Liver (tissue), 9 donors: Measurements from ENCODE around the gene C6orf120. TPM values are rescaled to one million over a fixed set of nuclear protein-coding genes. Genes with fewer than 3 reads are reported as not detected.
A peak's percentile ranks its signal among the peaks of the same experiment; 100 is the strongest.
"Not testable (repeated sequence)": the region's sequence is repeated elsewhere in the genome, so short reads cannot be mapped to it uniquely, and the experiment has no call there.

Experiments used
- DNase-seq: peaks from one replicate; pipeline ENCODE4 v3.0.0-alpha.2; 2017; ENCODE audit warnings: low spot score
- H3K27ac ChIP-seq, 2 donors: one replicate each; pipeline ENCODE4 v1.7.0; 2013; ENCODE audit warnings: inconsistent platforms in 2 of 2, low read length in 2 of 2, control low read depth in 1 of 2, low read depth in 1 of 2, mild to moderate bottlenecking in 1 of 2
- H3K27me3 ChIP-seq, 4 donors: one replicate each; pipeline versions ENCODE4 v1.6.1 to v1.7.0; 2013; ENCODE audit warnings: low read length in 3 of 4, inconsistent platforms in 1 of 4, mild to moderate bottlenecking in 1 of 4, moderate library complexity in 1 of 4; ENCODE audit not compliant: control insufficient read depth in 4 of 4, insufficient read depth in 4 of 4
- H3K36me3 ChIP-seq, 4 donors: one replicate each; pipeline versions ENCODE4 v1.6.1 to v1.7.0; 2013; ENCODE audit warnings: low read length in 3 of 4, mild to moderate bottlenecking in 3 of 4, low read depth in 1 of 4, moderate library complexity in 1 of 4; ENCODE audit not compliant: control insufficient read depth in 4 of 4, insufficient read depth in 3 of 4
- H3K4me1 ChIP-seq, 4 donors: one replicate each; pipeline versions ENCODE4 v1.6.1 to v1.7.0; 2013; ENCODE audit warnings: low read length in 3 of 4, mild to moderate bottlenecking in 3 of 4, moderate library complexity in 1 of 4; ENCODE audit not compliant: control insufficient read depth in 4 of 4, insufficient read depth in 4 of 4
- H3K4me3 ChIP-seq, 3 donors: one replicate each; pipeline versions ENCODE4 v1.6.1 to v1.7.0; 2013; ENCODE audit warnings: low read length in 3 of 3, control low read depth in 1 of 3, low read depth in 1 of 3, mild to moderate bottlenecking in 1 of 3
- H3K9ac ChIP-seq, 2 donors: one replicate each; pipeline ENCODE4 v1.7.0; 2013; ENCODE audit warnings: low read length in 2 of 2, mild to moderate bottlenecking in 2 of 2, moderate library complexity in 2 of 2, control low read depth in 1 of 2, low read depth in 1 of 2
- H3K9me3 ChIP-seq, 4 donors: one replicate each; pipeline versions ENCODE4 v1.6.1 to v1.7.0; 2013; ENCODE audit warnings: low read length in 3 of 4; ENCODE audit not compliant: control insufficient read depth in 4 of 4
- EGR1 ChIP-seq, 2 donors: IDR thresholded peaks; 2 replicates each; pipeline ENCODE4 v1.6.1; 2016 to 2018; ENCODE audit warnings: antibody characterized with exemption in 2 of 2, low read depth in 2 of 2
- FOXA1 ChIP-seq: IDR thresholded peaks from 2 replicates; pipeline ENCODE4 v1.6.1; 2016; ENCODE audit warnings: antibody characterized with exemption
- FOXA2 ChIP-seq: IDR thresholded peaks from 2 replicates; pipeline ENCODE4 v1.6.1; 2016; ENCODE audit warnings: antibody characterized with exemption
- GABPA ChIP-seq, 2 donors: IDR thresholded peaks in 1 of 2; conservative IDR thresholded peaks in 1 of 2; 2 replicates each; pipeline ENCODE4 v1.6.1; 2016; ENCODE audit warnings: antibody characterized with exemption in 2 of 2, mild to moderate bottlenecking in 1 of 2, moderate library complexity in 1 of 2
- HNF4A ChIP-seq, 2 donors: conservative IDR thresholded peaks; 2 replicates each; pipeline ENCODE4 v1.6.1; 2016; ENCODE audit warnings: antibody characterized with exemption in 2 of 2, mild to moderate bottlenecking in 2 of 2
- HNF4G ChIP-seq: IDR thresholded peaks from 2 replicates; pipeline ENCODE4 v1.6.1; 2016; ENCODE audit warnings: antibody characterized with exemption
- JUND ChIP-seq, 2 donors: IDR thresholded peaks; 2 replicates each; pipeline ENCODE4 v1.6.1; 2016; ENCODE audit warnings: antibody characterized with exemption in 2 of 2
- RAD21 ChIP-seq, 2 donors: IDR thresholded peaks; 2 replicates each; pipeline ENCODE4 v1.6.1; 2016; ENCODE audit warnings: antibody characterized with exemption in 2 of 2, mild to moderate bottlenecking in 2 of 2
- SP1 ChIP-seq: IDR thresholded peaks from 2 replicates; pipeline ENCODE4 v1.6.1; 2018; ENCODE audit warnings: antibody characterized with exemption, mild to moderate bottlenecking
- TAF1 ChIP-seq: conservative IDR thresholded peaks from 2 replicates; pipeline ENCODE4 v1.6.1; 2016; ENCODE audit warnings: antibody characterized with exemption, mild to moderate bottlenecking
- YY1 ChIP-seq: IDR thresholded peaks from 2 replicates; pipeline ENCODE4 v1.6.1; 2016; ENCODE audit warnings: antibody characterized with exemption, mild to moderate bottlenecking
- WGBS: extraction: QIAGEN DNeasy Blood & Tissue Kit; methylation state at CpG from one replicate; pipeline ENCODE4 v1.1.7; 2013; 5-methylcytosine and 5-hydroxymethylcytosine counted together
- polyA plus RNA-seq, 2 donors: library from polyadenylated mRNA; stranded (reverse) in 1 of 2; unstranded in 1 of 2; fragments of 200-250 nt in 1 of 2; fragments of >200 nt in 1 of 2; fragmentation: Nextera tagmentation in 1 of 2; extraction: Ambion mirVana in 1 of 2; gene quantifications; one replicate each; pipeline versions ENCODE4 v1.2.1 to v1.2.3, GENCODE V29; 2013 to 2015
- total RNA-seq, 2 donors: library from RNA; depleted of rRNA; stranded (reverse); fragments of >200 nt; gene quantifications; one replicate each; pipeline ENCODE4 v1.2.3, GENCODE V29; 2014
- TF ChIP-seq, protein P1 (sequence below): fragments of 150-350 bp; IDR thresholded peaks from 2 replicates; pipeline ENCODE4 v1.5.1; 2017; ENCODE audit warnings: improper control_type of control experiment, low read depth, low read length; ENCODE audit not compliant: missing input control
- TF ChIP-seq, protein P2 (sequence below): IDR thresholded peaks from 2 replicates; pipeline ENCODE4 v1.6.1; 2016; ENCODE audit warnings: antibody characterized with exemption
- TF ChIP-seq, protein P3 (sequence below): IDR thresholded peaks from 2 replicates; pipeline ENCODE4 v1.6.1; 2016; ENCODE audit warnings: antibody characterized with exemption
- donor health status: healthy.
- donor health status: healthy.
- donor health status: healthy.
- donor health status: healthy.
- donor health status: healthy.

C6orf120 gene
- total and polyA plus RNA-seq, 4 donors = 10.5 to 29.7 (median 19.4) TPM

DNA sequence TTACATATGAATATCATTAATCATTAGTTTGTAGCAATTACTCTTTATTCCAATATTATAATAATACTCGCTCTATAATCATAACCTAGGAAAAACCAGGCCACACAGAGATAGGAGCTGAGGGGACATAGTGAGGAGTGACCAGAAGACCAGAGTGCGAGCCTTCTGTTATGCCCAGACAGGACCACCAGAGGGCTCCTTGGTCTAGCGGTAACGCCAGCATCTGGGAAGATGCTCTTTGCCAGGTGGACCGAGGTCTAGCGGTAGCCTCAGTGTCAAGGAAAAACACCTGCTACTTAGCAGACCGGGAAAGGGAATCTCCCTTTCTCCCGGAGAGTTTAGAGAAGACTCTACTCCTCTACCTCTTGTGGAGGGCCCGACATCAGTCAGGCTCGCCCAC, 4.8 kb upstream of the C6orf120 start:
- not testable (repeated sequence) for H3K9me3 ChIP-seq, H3K27ac ChIP-seq, DNase-seq, H3K9ac ChIP-seq, H3K27me3 ChIP-seq, H3K36me3 ChIP-seq, H3K4me3 ChIP-seq
- H3K4me1 ChIP-seq = peaks cover 0 to 13% (median 9%) of the 10 kb centered on the region in 4 donors
- 89% methylated on average over 10 of the region's 10 CpGs for WGBS
- peak; percentile 49 to 66 for TF ChIP-seq RAD21 (IDR thresholded peaks at IDR 0.05)
- TF ChIP-seq, protein P1, sequence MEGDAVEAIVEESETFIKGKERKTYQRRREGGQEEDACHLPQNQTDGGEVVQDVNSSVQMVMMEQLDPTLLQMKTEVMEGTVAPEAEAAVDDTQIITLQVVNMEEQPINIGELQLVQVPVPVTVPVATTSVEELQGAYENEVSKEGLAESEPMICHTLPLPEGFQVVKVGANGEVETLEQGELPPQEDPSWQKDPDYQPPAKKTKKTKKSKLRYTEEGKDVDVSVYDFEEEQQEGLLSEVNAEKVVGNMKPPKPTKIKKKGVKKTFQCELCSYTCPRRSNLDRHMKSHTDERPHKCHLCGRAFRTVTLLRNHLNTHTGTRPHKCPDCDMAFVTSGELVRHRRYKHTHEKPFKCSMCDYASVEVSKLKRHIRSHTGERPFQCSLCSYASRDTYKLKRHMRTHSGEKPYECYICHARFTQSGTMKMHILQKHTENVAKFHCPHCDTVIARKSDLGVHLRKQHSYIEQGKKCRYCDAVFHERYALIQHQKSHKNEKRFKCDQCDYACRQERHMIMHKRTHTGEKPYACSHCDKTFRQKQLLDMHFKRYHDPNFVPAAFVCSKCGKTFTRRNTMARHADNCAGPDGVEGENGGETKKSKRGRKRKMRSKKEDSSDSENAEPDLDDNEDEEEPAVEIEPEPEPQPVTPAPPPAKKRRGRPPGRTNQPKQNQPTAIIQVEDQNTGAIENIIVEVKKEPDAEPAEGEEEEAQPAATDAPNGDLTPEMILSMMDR = peak; percentile 28

DNA sequence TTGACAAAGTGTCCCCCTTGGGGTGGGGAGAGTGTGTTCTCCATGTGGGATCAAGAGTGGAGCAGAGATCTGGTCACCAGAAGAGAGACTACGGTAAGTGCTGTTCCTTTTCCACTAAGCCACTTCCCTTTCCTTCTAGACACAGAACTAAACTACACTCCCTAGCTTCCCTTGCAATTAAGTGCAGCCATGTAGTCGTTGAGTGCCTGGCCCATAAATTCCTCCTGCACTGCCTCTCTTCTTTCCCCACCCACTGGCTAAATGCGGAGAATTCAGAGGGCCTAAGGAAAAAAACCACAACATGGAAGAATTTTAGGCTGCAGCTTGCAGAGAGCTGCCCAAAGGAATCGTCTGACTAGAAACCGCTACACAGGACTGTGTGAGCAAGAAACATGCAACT, 1.6 kb upstream of the C6orf120 start:
- Histone ChIP-seq H3K27me3 (no peaks in the 10 kb centered on the region), H3K9ac (no peak overlapping the region), H3K27ac (no peak overlapping the region), H3K36me3 (peaks cover 0 to 4% (median 1%) of the 10 kb centered on the region in 4 donors), H3K4me1 (peaks cover 3 to 39% (median 28%) of the 10 kb centered on the region in 4 donors), H3K9me3 (no peaks in the 10 kb centered on the region), H3K4me3 (no peak overlapping the region)
- 73% methylated on average over 5 of the region's 5 CpGs for WGBS
- TF ChIP-seq, protein P2, sequence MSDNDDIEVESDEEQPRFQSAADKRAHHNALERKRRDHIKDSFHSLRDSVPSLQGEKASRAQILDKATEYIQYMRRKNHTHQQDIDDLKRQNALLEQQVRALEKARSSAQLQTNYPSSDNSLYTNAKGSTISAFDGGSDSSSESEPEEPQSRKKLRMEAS = no peak
- no peak for TF ChIP-seq SP1
- TF ChIP-seq TAF1 = no peak
- TF ChIP-seq FOXA2 = no peak
- TF ChIP-seq HNF4A (conservative IDR thresholded peaks at IDR 0.05) = no peak
- TF ChIP-seq YY1 = no peak
- TF ChIP-seq GABPA (IDR thresholded peaks at IDR 0.05 in 1 of 2, conservative IDR thresholded peaks at IDR 0.05 in 1 of 2) = no peak
- no peak for TF ChIP-seq EGR1 (IDR thresholded peaks at IDR 0.05; ENCODE audit: low read depth in 2 of 2)
- TF ChIP-seq JUND (IDR thresholded peaks at IDR 0.05) = no peak
- TF ChIP-seq, protein P1 = no peak
- no peak for TF ChIP-seq FOXA1
- no peak for TF ChIP-seq HNF4G
- DNase-seq = no peak

DNA sequence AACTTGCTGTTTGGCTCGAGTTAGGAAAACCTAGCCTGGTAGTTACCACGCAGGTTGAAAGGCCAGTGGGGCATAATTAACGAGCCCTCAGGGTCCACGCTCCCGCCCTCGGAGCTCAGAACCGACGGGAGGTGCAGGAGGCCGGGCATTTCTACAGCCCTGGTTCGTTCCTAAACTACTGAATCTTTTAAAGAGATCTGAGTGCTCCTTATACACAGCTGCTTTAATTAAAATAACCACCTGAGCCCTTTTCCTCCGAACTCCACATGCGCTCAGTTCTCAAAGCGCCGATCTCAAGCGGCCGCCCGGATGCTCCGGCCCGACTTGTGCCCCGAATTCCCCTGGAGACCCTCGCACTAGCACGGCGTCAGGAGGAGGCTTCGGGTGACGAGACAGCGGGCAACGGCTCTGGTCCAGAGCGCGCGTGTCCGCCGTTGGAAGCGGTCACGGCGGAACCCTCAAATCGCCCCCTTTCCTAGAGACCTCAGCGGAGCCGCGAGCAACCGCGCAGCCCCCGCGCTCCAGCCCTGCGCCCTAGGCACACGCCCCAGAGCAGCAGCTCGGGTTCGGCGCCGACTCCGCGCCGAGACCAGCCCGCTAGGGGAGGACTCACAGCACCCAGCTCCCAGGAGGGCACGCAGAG, 494 bp upstream of the C6orf120 start:
- H3K27me3 ChIP-seq = no peaks in the 10 kb centered on the region
- H3K4me1 ChIP-seq = peaks cover 3 to 43% (median 28%) of the 10 kb centered on the region in 4 donors
- TF ChIP-seq, protein P3, sequence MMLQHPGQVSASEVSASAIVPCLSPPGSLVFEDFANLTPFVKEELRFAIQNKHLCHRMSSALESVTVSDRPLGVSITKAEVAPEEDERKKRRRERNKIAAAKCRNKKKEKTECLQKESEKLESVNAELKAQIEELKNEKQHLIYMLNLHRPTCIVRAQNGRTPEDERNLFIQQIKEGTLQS = no peak
- peak in 1 of 2 donors; percentile 25 for TF ChIP-seq HNF4A (conservative IDR thresholded peaks at IDR 0.05)
- peak overlapping the region; percentile 61 to 91 for H3K9ac ChIP-seq
- DNase-seq = no peak
- peak overlapping the region; percentile 73 to 98 (median 93) for H3K4me3 ChIP-seq
- H3K27ac ChIP-seq = peak overlapping the region; percentile 78 to 89
- no peaks in the 10 kb centered on the region for H3K9me3 ChIP-seq
- under 1% methylated on average over 54 of the region's 54 CpGs for WGBS
- H3K36me3 ChIP-seq = peaks cover 0 to 7% (median 1%) of the 10 kb centered on the region in 4 donors
